Measurements from ENCODE around the gene KIAA1549. TPM values are rescaled to one million over a fixed set of nuclear protein-coding genes. Genes with fewer than 3 reads are reported as not detected.
"Not testable (repeated sequence)": the region's sequence is repeated elsewhere in the genome, so short reads cannot be mapped to it uniquely, and the experiment has no call there.

Gene KIAA1549
- total RNA-seq, 1 donor from 2014 or later, result 5.8 TPM

- no peak for DNase-seq (ENCODE audit: low read depth)
- Histone ChIP-seq H3K4me3 (ENCODE audit: low read depth, low read length) (peak overlapping the region; percentile 67), H3K27me3 (ENCODE audit: control insufficient read depth, insufficient read depth, low read length) (no peaks in the 10 kb centered on the region), H3K36me3 (ENCODE audit: control insufficient read depth, insufficient read depth, low read length) (no peaks in the 10 kb centered on the region)
- no peak for TF ChIP-seq CTCF (IDR thresholded peaks at IDR 0.05; ENCODE audit: insufficient read depth, low read length, poor library complexity, severe bottlenecking)
Measured at GRCh38 chr7:138979226-138979979, 1.8 kb downstream of the KIAA1549 start.

GRCh38 chr7:138978541-138979184 is 2.5 kb downstream of the KIAA1549 start:
- TF ChIP-seq CTCF (IDR thresholded peaks at IDR 0.05; ENCODE audit: insufficient read depth, low read length, poor library complexity, severe bottlenecking), result no peak
- no peak overlapping the region for H3K4me3 ChIP-seq (ENCODE audit: low read depth, low read length)
- no peaks in the 10 kb centered on the region for H3K27me3 ChIP-seq (ENCODE audit: control insufficient read depth, insufficient read depth, low read length)
- no peak for DNase-seq (ENCODE audit: low read depth)
- no peaks in the 10 kb centered on the region for H3K36me3 ChIP-seq (ENCODE audit: control insufficient read depth, insufficient read depth, low read length)

GRCh38 chr7:138976161-138976560 is 5.0 kb downstream of the KIAA1549 start:
- DNase-seq (ENCODE audit: low read depth); H3K4me3 ChIP-seq (ENCODE audit: low read depth, low read length); H3K27me3 ChIP-seq (ENCODE audit: control insufficient read depth, insufficient read depth, low read length); H3K36me3 ChIP-seq (ENCODE audit: control insufficient read depth, insufficient read depth, low read length): not testable (repeated sequence)

GRCh38 chr7:138975343-138976104 is 5.7 kb downstream of the KIAA1549 start:
- Histone ChIP-seq H3K27me3 (ENCODE audit: control insufficient read depth, insufficient read depth, low read length) (no peaks in the 10 kb centered on the region), H3K36me3 (ENCODE audit: control insufficient read depth, insufficient read depth, low read length) (no peaks in the 10 kb centered on the region)
- TF ChIP-seq CTCF (IDR thresholded peaks at IDR 0.05; ENCODE audit: insufficient read depth, low read length, poor library complexity, severe bottlenecking), result no peak

GRCh38 chr7:138974675-138975292 is 6.4 kb downstream of the KIAA1549 start:
- no peaks in the 10 kb centered on the region for H3K27me3 ChIP-seq (ENCODE audit: control insufficient read depth, insufficient read depth, low read length)
- no peak overlapping the region for H3K4me3 ChIP-seq (ENCODE audit: low read depth, low read length)
- no peak for TF ChIP-seq CTCF (IDR thresholded peaks at IDR 0.05; ENCODE audit: insufficient read depth, low read length, poor library complexity, severe bottlenecking)
- H3K36me3 ChIP-seq (ENCODE audit: control insufficient read depth, insufficient read depth, low read length), result no peaks in the 10 kb centered on the region
- DNase-seq (ENCODE audit: low read depth), result no peak

More at GRCh38 chr7:138975343-138976104, 5.7 kb downstream of the KIAA1549 start:
- no peak for DNase-seq (ENCODE audit: low read depth)
- no peak overlapping the region for H3K4me3 ChIP-seq (ENCODE audit: low read depth, low read length)

- no peaks in the 10 kb centered on the region for H3K27me3 ChIP-seq (ENCODE audit: control insufficient read depth, insufficient read depth, low read length)
- no peak for DNase-seq (ENCODE audit: low read depth)
- no peak overlapping the region for H3K4me3 ChIP-seq (ENCODE audit: low read depth, low read length)
- H3K36me3 ChIP-seq (ENCODE audit: control insufficient read depth, insufficient read depth, low read length), result no peaks in the 10 kb centered on the region
- TF ChIP-seq CTCF (IDR thresholded peaks at IDR 0.05; ENCODE audit: insufficient read depth, low read length, poor library complexity, severe bottlenecking), result no peak
Measured at GRCh38 chr7:138974103-138974502, 7.1 kb downstream of the KIAA1549 start.
